Adrenal gland (tissue), 5 donors: ENCODE measurements around the gene SORBS1.

Source experiments
- CTCF ChIP-seq, 6 experiments: fragments of 450-650 bp in 4 of 6; fragments of 200-600 bp in 2 of 6; sonication (generic) in 1 of 6; IDR thresholded peaks; 1 replicate in 5 of 6; 2 replicates in 1 of 6; pipeline versions ENCODE4 v1.5.1 to v1.8.0; 2016 to 2021; ENCODE audit warnings: antibody characterized with exemption in 6 of 6, mild to moderate bottlenecking in 2 of 6, moderate library complexity in 1 of 6
- POLR2A ChIP-seq, 2 donors: fragments of 450-650 bp; IDR thresholded peaks; one replicate each; pipeline ENCODE4 v1.6.1; 2017; ENCODE audit warnings: antibody characterized with exemption in 2 of 2, mild to moderate bottlenecking in 2 of 2, moderate library complexity in 1 of 2
- donor health status: DM: no; HTN: no; CAD: no.

GRCh38 chr10:95275726-95276366 lies 285.3 kb downstream of the SORBS1 start:
- TF ChIP-seq CTCF (IDR thresholded peaks at IDR 0.05) = no peak
- no peak for TF ChIP-seq POLR2A (IDR thresholded peaks at IDR 0.05)
